HG03520 (cell line): ENCODE measurements around the gene FAIM.
"Not testable (repeated sequence)": the region's sequence is repeated elsewhere in the genome, so short reads cannot be mapped to it uniquely, and the experiment has no call there.

ENCODE experiments used
- ATAC-seq: cut with Tn5 transposase; IDR thresholded peaks from one replicate; pipeline ENCODE4 v1.9.1; 2021; ENCODE audit warnings: mild to moderate bottlenecking, moderate library complexity; ENCODE audit not compliant: unreplicated experiment

Gene FAIM

GRCh38 chr3:138600100-138600745 is 8.3 kb upstream of the FAIM start:
- ATAC-seq, result no peak

DNA sequence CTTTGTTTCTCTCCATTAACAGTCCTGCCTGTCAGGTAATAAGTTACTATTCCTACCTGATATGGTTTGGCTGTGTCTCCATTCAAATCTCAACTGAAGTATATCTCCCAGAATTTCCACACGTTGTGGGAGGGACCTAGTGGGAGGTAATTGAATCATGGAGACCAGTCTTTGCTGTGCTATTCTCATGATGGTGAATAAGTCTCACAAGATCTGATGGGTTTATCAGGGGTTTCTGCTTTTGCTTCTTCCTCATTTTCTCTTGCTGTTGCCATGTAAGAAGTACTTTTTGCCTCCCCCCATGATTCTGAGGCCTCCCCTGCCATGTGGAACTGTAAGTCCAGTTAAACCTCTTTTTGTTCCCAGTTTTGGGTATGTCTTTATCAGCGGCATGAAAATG is 6.9 kb upstream of the FAIM start:
- ATAC-seq, result not testable (repeated sequence)

- ATAC-seq, result not testable (repeated sequence)
Measured at GRCh38 chr3:138604106-138604595, 4.4 kb upstream of the FAIM start.

GRCh38 chr3:138609898-138610266 is 1.3 kb downstream of the FAIM start:
- no peak for ATAC-seq

GRCh38 chr3:138615462-138615861 is 6.9 kb downstream of the FAIM start:
- ATAC-seq, result no peak

GRCh38 chr3:138620431-138620830 is 11.9 kb downstream of the FAIM start:
- ATAC-seq, result no peak

GRCh38 chr3:138624518-138624917 is 15.9 kb downstream of the FAIM start:
- ATAC-seq, result no peak

- ATAC-seq, result no peak
Measured at GRCh38 chr3:138625707-138626365, 17.3 kb downstream of the FAIM start.

DNA sequence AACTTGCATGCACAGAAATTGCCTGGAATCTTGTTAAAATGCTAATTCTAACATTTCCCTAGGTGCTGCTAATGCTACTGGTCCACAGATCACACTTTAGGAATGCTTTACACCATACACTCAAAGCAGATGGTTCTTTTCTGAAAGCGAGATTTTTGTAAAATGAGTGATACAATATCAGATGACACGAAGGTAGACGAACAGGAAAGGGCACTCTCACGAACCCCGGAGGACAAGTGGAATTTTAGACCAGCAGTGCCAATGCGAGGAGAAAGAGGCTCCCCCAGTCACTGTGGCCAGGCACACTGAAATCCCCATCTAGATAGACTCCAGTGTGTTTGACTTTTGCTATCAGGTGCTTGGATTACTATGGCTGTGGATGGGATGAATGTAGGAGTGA is 21.0 kb downstream of the FAIM start:
- ATAC-seq, result no peak

- ATAC-seq, result no peak
Measured at GRCh38 chr3:138638641-138639040, 30.1 kb downstream of the FAIM start.

DNA sequence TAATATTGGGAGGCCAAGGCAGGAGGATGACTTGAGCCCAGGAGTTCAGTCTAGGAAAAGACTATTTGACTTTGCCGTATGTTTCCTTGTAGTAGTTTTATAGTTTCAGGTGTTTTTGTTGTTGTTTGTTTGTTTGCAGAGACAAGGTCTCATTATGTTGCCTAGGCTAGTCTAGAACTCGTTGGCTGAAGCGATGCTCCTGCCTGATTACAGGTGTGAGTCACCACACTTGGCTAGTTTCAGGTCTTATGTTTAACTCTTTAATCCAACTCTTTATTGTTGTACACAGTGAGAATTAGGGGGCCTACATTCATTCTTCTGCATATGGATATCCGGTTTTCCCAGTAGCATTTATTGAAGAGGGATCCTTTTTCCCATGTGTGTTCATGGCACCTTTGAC is 32.0 kb downstream of the FAIM start:
- ATAC-seq, result no peak

- no peak for ATAC-seq
Measured at GRCh38 chr3:138642226-138642926, 33.8 kb downstream of the FAIM start.

- no peak for ATAC-seq
Measured at GRCh38 chr3:138642927-138643253, 34.3 kb downstream of the FAIM start.

- ATAC-seq, result no peak
Measured at GRCh38 chr3:138646008-138646407, 37.4 kb downstream of the FAIM start.

- ATAC-seq, result no peak
Measured at GRCh38 chr3:138646513-138646912, 37.9 kb downstream of the FAIM start.

GRCh38 chr3:138649134-138649533 is 40.6 kb downstream of the FAIM start:
- ATAC-seq, result no peak

DNA sequence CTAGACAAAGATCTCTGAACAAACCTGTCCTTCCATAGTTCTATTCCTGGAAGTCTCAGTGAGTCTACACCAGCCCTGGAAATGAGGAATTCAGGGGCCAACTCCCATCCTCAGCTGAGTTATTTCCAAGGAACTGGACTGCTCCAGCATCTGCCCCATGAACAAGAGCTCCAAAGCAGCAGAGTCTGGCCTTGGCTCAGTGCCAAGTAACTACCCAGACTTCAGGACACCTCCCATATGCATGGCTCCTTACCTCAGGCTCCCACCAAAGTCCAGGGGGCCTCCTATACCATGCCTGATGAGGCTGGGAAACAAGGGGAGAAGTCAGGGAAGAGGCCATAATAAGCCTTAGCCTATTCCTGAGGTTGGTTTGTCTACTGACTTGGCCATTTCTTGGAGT is 45.0 kb downstream of the FAIM start:
- no peak for ATAC-seq

GRCh38 chr3:138657508-138657907 is 48.9 kb downstream of the FAIM start:
- no peak for ATAC-seq

GRCh38 chr3:138668107-138668506 is 59.5 kb downstream of the FAIM start:
- ATAC-seq, result no peak

DNA sequence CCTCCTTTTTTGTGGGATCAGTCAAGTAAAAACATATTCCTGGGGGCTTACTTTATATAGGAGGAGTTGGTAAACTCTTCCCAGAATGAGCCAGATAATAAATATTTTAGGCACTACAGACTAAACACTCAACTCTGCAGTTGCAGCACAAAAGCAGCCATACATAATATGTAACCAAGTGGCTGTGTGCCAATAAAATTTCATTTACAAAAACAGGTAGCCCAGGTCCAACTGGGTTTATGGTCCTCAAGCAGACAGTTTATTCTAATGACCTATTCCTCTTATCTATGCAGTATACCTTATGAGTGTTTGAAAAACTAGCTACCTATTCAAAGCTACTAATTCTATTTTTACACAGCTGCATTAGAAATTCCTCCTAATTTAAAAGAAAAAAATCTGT is 61.8 kb downstream of the FAIM start:
- no peak for ATAC-seq

DNA sequence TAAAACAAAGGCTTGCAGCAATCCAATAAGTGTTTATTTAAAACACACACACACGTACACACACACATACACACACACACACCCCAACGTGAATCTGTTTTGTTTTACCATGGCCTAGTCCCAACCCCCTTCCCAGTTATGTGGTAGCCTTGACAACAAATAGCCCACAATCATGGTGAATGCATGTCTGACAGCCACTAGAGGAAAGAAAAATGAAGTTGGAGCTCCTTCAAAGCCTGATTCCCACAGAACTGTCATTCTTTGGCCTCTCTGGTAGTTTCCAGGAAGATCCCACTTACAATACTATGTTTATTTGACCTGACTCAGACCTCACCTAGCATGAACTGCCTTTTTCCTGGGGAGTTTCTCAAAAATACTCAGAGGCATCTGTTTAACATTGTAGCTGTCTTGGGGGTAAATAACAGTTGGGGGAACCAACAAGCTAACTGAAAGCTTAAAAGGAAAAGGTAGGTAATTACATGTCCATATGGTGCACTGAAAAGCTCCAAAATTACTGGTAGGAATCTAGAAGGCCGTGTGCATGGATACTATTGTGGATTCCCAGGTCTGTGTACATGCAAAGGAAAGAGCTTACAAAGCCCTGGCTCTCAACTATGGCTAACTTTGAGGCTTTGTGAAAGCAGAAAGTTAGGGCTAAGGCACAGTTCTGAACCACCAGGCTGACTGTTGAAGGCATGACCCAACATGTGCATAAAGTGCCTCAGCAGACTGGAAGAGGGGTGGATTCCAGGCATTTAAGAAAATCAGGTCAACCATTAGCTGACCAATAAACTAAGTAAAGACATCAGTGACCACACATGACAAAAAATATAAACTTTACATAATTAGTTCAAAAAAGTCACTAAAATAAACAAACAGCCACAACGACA is 65.3 kb downstream of the FAIM start:
- no peak for ATAC-seq
